Measurements from ENCODE around the gene NEMP2. TPM values are rescaled to one million over a fixed set of nuclear protein-coding genes. Genes with fewer than 3 reads are reported as not detected.

NEMP2 gene
- total RNA-seq, 2 donors from 2014 or later = 3.2 to 3.6 TPM

DNA sequence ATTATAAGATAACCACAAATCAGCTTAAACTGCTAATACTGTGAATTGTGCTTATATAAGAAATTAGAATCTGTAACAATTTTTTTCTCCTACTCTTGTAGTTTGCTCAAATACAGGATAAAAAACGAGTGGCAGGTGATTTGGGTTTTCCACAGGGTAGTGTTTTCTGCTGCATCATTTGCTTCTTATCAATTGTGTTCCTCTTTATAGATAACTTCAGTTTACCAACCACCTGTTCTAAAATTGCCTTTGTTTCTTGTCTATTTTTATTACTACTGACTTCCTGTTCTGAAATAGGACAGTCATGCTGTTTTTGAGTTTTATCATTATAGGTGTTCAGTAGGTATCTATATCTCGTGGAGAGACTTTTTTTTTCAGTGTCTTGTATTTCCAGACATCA, 69.5 kb downstream of the NEMP2 start:
- Histone ChIP-seq H3K4me1 (ENCODE audit: control insufficient read depth in 1 of 2, low read depth in 2 of 2) (peaks cover 19 to 33% of the 10 kb centered on the region in 2 donors), H3K27me3 (replicated peaks; ENCODE audit: insufficient read depth) (no peaks in the 10 kb centered on the region)

DNA sequence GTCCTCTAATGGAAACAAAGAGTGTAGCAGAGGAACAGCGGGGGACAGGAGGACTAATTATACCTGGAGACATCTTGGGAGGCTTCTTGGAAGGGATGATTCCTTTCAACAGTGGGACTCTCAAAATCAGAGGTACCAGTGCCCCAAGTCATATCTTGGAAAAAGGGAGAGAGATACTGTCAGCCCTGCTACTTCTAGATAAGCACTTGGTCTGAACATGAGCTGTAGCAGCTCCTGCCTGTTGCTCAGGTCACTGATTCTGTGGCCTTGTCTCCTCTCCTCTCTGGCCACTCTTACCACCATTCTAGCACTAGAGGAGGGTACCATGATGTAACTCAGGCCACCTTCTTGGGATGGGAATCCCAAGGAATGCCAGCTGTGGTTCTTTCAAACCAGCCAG, 71.9 kb downstream of the NEMP2 start:
- ATAC-seq (ENCODE audit: insufficient number of reproducible peaks, low FRiP score, low read depth) (no peak), DNase-seq (ENCODE audit: low spot score) (no peak)
- no peaks in the 10 kb centered on the region for H3K9me3 ChIP-seq
- H3K36me3 ChIP-seq = no peaks in the 10 kb centered on the region
- no peak overlapping the region for H3K4me3 ChIP-seq
- H3K4me1 ChIP-seq (ENCODE audit: control insufficient read depth in 1 of 2, low read depth in 2 of 2) = peaks cover 1 to 11% of the 10 kb centered on the region in 2 donors
- H3K27ac ChIP-seq = no peak overlapping the region
- no peaks in the 10 kb centered on the region for H3K27me3 ChIP-seq (replicated peaks; ENCODE audit: insufficient read depth)
- TF ChIP-seq, protein P1, sequence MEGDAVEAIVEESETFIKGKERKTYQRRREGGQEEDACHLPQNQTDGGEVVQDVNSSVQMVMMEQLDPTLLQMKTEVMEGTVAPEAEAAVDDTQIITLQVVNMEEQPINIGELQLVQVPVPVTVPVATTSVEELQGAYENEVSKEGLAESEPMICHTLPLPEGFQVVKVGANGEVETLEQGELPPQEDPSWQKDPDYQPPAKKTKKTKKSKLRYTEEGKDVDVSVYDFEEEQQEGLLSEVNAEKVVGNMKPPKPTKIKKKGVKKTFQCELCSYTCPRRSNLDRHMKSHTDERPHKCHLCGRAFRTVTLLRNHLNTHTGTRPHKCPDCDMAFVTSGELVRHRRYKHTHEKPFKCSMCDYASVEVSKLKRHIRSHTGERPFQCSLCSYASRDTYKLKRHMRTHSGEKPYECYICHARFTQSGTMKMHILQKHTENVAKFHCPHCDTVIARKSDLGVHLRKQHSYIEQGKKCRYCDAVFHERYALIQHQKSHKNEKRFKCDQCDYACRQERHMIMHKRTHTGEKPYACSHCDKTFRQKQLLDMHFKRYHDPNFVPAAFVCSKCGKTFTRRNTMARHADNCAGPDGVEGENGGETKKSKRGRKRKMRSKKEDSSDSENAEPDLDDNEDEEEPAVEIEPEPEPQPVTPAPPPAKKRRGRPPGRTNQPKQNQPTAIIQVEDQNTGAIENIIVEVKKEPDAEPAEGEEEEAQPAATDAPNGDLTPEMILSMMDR (IDR thresholded peaks at IDR 0.05) = no peak

More for the DNA sequence above, 69.5 kb downstream of the NEMP2 start:
- TF ChIP-seq, protein P1 (IDR thresholded peaks at IDR 0.05) = no peak
- ATAC-seq (ENCODE audit: insufficient number of reproducible peaks, low FRiP score, low read depth) (no peak), DNase-seq (ENCODE audit: low spot score) (no peak)
- H3K27ac ChIP-seq = no peak overlapping the region
- no peaks in the 10 kb centered on the region for H3K9me3 ChIP-seq
- no peaks in the 10 kb centered on the region for H3K36me3 ChIP-seq
- H3K4me3 ChIP-seq = no peak overlapping the region

DNA sequence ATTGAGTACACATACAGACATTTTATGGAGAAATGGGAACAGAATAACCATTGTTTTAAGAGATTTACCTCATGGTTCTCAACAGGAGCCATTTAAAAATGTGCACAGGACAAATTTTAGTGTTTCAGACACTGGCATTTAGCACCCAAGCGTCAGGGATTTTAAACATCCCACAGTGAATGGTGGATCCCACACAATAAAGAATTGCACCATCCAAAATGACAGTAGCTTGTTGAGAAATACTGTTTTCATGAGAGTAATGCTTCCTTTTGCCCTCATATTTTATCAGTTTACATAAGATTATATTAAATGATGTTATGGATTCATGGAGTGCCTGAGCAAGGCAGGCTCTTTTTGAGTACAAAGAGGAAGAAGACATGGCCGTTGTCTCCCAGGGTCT, 72.3 kb downstream of the NEMP2 start:
- H3K27me3 ChIP-seq (replicated peaks; ENCODE audit: insufficient read depth) = no peaks in the 10 kb centered on the region
- peaks cover 0 to 7% of the 10 kb centered on the region in 2 donors for H3K4me1 ChIP-seq (ENCODE audit: control insufficient read depth in 1 of 2, low read depth in 2 of 2)
- TF ChIP-seq, protein P1 (IDR thresholded peaks at IDR 0.05) = no peak
- H3K9me3 ChIP-seq = no peaks in the 10 kb centered on the region
- H3K36me3 ChIP-seq = no peaks in the 10 kb centered on the region
- no peak overlapping the region for H3K27ac ChIP-seq
- no peak overlapping the region for H3K4me3 ChIP-seq
- ATAC-seq (ENCODE audit: insufficient number of reproducible peaks, low FRiP score, low read depth) = no peak
- DNase-seq (ENCODE audit: low spot score) = no peak

DNA sequence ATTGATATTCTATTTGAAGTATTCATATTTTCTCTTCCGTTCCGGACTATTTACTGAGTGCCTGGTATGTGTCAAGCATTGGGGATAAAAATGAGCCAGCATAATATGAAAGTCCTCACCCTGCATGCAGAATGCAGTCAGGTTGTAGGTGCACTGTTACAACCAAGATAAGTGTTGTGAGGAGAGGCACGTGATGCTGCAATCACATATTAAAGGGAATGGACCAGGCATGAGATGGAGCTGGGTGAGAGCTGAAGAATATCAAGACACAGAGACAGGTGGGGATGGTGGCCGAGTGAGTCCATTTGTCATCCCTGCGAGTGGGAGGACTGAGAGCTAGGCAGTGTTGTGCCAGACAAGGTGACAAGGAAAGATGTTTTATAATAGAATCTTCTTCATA, 74.0 kb downstream of the NEMP2 start:
- Histone ChIP-seq H3K27me3 (replicated peaks; ENCODE audit: insufficient read depth) (no peaks in the 10 kb centered on the region), H3K4me1 (ENCODE audit: control insufficient read depth in 1 of 2, low read depth in 2 of 2) (no peaks in the 10 kb centered on the region), H3K27ac (no peak overlapping the region), H3K36me3 (no peaks in the 10 kb centered on the region), H3K4me3 (no peak overlapping the region), H3K9me3 (no peaks in the 10 kb centered on the region)
- DNase-seq (ENCODE audit: low spot score) = no peak
- no peak for ATAC-seq (ENCODE audit: insufficient number of reproducible peaks, low FRiP score, low read depth)
- TF ChIP-seq, protein P1 (IDR thresholded peaks at IDR 0.05) = no peak

DNA sequence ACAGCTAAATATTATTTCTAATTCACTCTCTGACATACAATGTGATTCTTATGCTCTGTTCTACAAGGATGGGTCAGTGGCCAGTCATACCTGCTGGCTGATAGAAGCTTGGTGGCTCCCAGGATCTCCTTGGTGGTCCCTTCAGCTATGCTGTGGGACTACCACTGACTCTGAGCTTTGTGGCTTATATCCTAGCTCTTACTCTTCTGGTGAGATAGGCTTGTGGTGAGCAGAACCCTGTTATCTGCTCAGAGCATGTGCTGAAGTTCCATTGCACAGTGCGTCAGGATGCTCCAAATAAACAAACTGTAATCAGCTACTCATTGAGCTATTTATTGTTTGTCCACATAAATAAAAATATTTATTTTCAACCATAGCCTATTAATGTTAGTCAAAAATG, 74.6 kb downstream of the NEMP2 start:
- DNase-seq (ENCODE audit: low spot score) (no peak), ATAC-seq (ENCODE audit: insufficient number of reproducible peaks, low FRiP score, low read depth) (no peak)
- TF ChIP-seq, protein P1 (IDR thresholded peaks at IDR 0.05) = no peak
- H3K27me3 ChIP-seq (replicated peaks; ENCODE audit: insufficient read depth) = no peaks in the 10 kb centered on the region
- no peak overlapping the region for H3K4me3 ChIP-seq
- no peaks in the 10 kb centered on the region for H3K9me3 ChIP-seq
- no peaks in the 10 kb centered on the region for H3K36me3 ChIP-seq
- H3K27ac ChIP-seq = no peak overlapping the region
- no peaks in the 10 kb centered on the region for H3K4me1 ChIP-seq (ENCODE audit: control insufficient read depth in 1 of 2, low read depth in 2 of 2)

Measured in thoracic aorta (tissue), 2 donors.